Measurements from ENCODE around the gene LRBA.
A peak's percentile ranks its signal among the peaks of the same experiment; 100 is the strongest.
"Not testable (repeated sequence)": the region's sequence is repeated elsewhere in the genome, so short reads cannot be mapped to it uniquely, and the experiment has no call there.

Gene LRBA

DNA sequence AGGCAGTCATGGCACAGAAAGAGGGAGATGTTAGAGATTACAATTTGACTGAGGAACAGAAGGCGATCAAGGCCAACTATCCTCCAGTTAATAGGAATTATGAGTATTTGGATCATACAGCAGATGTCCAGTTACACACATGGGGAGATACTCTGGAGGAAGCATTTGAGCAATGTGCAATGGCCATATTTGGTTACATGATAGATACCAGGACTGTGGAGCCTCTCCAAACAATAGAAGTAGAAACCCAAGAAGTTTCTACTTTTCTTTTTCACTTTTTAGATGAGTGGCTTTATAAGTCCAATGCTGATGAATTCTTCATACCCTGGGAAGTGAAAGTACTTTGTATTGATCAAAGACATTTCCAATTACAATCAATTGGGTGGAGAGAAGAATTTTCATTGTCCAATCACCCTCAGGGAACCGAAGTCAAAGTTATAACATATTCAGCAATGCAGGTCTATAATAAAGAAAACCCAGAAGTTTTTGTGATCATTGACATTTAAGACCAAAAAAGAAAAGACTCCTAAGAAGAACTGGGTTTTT lies 294.0 kb downstream of the LRBA start:
- peak; percentile 1 for DNase-seq

DNA sequence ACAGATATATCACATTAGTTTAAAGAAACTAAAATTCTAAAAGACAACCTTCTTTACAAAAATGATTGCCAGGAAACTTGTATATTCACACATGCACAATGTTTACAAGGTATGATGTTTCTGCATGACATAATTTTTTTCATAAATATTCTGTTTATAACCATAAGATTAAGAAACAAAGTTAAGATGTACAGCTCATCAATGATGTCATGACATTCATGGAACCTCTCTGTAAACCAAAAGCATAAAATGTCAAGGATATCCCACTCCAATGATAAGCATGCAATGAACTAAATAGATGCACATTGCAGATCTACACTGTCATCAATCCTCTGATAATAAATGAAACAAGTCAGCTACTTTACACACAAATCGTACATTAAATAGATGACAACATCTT lies 297.1 kb downstream of the LRBA start:
- no peak for DNase-seq

DNA sequence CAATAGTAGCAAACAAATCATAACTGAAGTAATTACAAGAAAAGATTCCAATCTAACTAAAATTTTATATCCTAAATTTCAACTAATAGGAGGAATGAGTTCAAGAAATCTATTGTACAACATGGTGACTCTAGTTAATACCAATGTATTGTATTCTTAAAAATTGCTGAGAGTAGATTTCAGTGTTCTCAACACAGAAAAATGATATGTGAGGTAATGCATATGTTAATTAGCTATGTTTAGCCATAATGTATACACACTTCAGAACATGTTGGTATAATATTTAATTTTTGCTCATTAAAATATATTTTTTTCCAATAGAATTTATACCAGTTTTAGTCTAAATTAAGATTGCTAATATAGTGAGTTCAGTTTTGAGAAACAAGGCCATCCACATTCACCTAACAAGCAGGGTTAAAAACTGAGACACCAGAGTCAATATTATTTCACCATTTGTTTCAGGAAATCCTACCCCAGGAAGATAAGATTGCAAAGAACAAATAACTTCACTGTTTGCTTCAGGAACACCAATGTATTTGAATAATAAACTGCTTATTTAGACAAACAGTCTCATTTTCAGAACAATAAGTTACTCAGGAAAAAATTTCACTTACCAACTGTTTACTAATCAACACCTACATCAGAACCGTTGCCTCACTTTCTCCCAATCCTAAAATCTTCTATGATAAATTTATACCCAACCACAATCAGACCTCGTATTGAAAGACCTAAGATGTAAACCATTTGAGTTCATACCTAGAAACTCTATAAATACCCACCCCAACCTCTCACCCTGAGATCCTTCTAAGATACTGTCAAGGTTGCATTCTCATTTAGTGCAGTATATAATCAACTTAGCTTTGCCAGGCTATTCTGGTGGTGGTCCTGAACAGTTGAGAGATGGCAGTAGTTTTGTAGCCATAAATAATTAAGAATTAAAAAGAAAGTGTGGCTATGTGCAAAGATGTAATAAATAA lies 300.3 kb downstream of the LRBA start:
- no peak for DNase-seq

- DNase-seq, result no peak
Observed at GRCh38 chr4:150713251-150713650, 301.8 kb downstream of the LRBA start.

- DNase-seq, result no peak
Observed at GRCh38 chr4:150710770-150711375, 304.2 kb downstream of the LRBA start.

DNA sequence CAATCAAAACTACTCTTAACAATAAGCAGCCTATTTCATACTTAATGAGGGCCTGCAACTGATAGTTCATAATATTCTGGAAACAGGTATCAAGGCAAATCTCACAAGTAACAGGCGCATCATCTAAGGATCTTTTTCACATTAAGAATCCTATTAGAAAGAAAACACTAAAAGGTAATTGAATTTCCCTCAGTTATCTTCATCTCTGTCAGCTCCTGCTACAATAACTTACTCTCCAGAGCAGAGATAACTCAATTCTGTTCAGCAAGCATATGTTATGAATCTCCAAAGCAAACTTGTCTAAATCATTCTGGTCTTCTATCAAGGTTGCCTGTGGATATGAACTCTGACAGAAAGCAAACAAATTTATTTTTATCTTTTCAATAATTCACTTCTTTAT lies 307.1 kb downstream of the LRBA start:
- no peak for DNase-seq

DNA sequence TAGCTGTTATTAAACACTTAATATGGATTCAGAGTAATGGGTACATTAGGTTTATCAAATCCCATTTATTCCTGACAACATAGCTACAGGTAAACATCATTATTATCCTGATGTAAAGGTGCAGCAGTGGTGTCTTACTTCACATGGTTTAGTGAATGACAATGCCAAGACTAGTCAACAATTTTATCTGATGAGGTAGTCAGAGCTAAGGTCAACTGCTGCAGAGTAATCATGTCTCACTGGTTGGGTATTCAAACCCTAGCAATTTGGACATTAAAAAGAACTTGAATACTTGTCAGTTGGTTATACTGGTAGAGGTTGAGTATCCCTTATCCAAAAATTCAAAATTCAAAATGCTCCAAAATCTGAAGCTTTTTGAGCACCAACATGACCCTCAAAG lies 315.5 kb downstream of the LRBA start:
- no peak for DNase-seq

- DNase-seq, result peak; percentile 28
Observed at GRCh38 chr4:150695162-150695561, 319.9 kb downstream of the LRBA start.

GRCh38 chr4:150694438-150694837 lies 320.6 kb downstream of the LRBA start:
- peak; percentile 49 for DNase-seq

- DNase-seq, result no peak
Observed at GRCh38 chr4:150683775-150684350, 331.2 kb downstream of the LRBA start.

- no peak for DNase-seq
Observed at GRCh38 chr4:150682126-150682525, 333.0 kb downstream of the LRBA start.

- no peak for DNase-seq
Observed at GRCh38 chr4:150681063-150681462, 334.0 kb downstream of the LRBA start.

- no peak for DNase-seq
Observed at GRCh38 chr4:150680651-150681050, 334.4 kb downstream of the LRBA start.

- DNase-seq, result no peak
Observed at GRCh38 chr4:150679765-150680343, 335.2 kb downstream of the LRBA start.

- DNase-seq, result no peak
Observed at GRCh38 chr4:150679018-150679764, 335.9 kb downstream of the LRBA start.

GRCh38 chr4:150673793-150674192 lies 341.3 kb downstream of the LRBA start:
- DNase-seq, result no peak

DNA sequence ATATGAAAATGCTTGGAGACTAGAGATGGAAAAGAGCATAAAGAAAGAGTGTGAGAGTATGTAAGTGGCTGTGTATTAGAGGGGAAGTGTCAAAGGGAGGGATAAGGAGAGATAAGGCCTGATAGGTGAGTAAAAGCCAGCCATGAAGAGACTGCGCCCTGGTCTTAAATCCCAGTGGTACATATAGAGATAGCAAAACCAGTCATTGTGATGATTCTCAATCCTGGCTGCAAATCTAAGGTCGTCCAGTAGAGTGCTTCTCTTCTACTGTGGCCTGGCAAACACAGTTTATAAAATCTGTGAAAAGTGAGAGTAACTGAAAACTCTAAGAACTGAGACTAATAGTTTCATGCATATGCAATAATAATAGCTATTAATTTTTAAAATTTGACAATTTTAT lies 346.3 kb downstream of the LRBA start:
- no peak for DNase-seq

DNA sequence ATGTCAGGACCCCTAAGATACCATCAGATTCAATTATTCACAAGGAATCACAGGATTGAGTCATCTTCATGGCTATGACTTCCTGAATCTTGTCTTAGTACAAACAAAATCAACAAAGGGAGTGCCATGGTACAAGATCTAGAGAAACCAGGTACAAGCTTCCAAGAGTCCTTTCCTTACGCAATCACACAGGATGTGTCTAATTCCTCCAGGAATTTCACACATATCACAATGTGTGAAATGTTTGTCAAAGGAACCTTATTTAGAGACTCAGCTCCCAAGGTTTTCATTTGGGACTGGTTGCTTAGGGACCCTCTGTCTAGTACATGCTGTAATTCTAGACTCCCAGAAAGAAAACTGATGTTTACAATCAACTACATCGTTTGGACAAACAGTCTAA lies 350.1 kb downstream of the LRBA start:
- DNase-seq, result no peak

- DNase-seq, result no peak
Observed at GRCh38 chr4:150662686-150663085, 352.4 kb downstream of the LRBA start.

GRCh38 chr4:150661551-150661950 lies 353.5 kb downstream of the LRBA start:
- not testable (repeated sequence) for DNase-seq

DNA sequence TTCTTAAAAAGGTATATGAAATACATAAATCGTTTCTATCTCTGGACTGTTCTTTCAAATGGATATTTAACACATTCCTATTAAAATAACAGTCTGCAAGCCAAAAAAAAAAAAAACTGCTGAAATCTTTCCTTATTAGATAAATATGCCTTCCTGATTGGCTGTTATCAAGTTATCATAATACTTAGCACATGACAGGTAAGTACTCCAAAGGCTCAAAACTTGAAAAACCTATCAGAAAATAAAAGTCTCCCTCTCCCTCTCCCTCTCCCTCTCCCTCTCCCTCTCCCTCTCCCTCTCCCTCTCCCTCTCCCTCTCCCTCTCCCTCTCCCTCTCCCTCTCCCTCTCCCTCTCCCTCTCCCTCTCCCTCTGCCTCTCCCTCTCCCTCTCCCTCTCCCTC lies 356.8 kb downstream of the LRBA start:
- not testable (repeated sequence) for DNase-seq

DNA sequence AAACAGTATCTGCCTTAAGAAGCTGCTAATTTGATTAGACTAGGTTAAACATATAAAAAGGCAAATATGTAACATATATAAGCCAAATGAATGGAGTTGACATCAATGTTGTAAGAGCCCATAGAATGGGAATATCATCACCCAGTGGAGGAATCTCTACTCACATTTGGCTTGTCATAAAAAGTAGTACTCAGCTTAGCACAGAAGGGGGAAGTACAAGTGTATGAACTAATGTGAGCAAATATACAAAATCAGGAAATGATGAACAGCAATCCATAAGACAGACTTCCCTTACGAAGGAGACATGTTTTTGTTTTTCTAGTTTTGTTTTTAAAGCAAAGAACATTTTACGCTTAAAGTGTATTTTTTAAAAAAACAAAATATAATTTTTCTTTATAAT lies 358.2 kb downstream of the LRBA start:
- DNase-seq, result no peak

- no peak for DNase-seq
Observed at GRCh38 chr4:150650751-150651150, 364.3 kb downstream of the LRBA start.
